DND-41 (cell line): Measurements from ENCODE around the gene RAB6B.

Experiments
- CTCF ChIP-seq: IDR thresholded peaks from 2 replicates; pipeline ENCODE4 v1.5.1; 2012; ENCODE audit warnings: borderline replicate concordance, low read length, moderate library complexity, mild to moderate bottlenecking; ENCODE audit not compliant: poor library complexity, severe bottlenecking; ENCODE audit errors: extremely low read depth
- EZH2 ChIP-seq: IDR thresholded peaks from 3 replicates; pipeline ENCODE4 v1.6.1; 2012; ENCODE audit warnings: borderline replicate concordance, low read depth, mild to moderate bottlenecking, moderate library complexity, low read length, inconsistent platforms; ENCODE audit not compliant: severe bottlenecking

GRCh38 chr3:133932009-133932408 lies 36.3 kb upstream of the RAB6B start:
- no peak for TF ChIP-seq CTCF
- TF ChIP-seq EZH2 = no peak
